HG02885 (cell line): ENCODE results near the gene DLGAP4.

Experiments used
- ATAC-seq: cut with Tn5 transposase; IDR thresholded peaks from one replicate; pipeline ENCODE4 v1.9.1; 2021; ENCODE audit warnings: mild to moderate bottlenecking; ENCODE audit not compliant: unreplicated experiment, poor library complexity

The DLGAP4 gene, protein sequence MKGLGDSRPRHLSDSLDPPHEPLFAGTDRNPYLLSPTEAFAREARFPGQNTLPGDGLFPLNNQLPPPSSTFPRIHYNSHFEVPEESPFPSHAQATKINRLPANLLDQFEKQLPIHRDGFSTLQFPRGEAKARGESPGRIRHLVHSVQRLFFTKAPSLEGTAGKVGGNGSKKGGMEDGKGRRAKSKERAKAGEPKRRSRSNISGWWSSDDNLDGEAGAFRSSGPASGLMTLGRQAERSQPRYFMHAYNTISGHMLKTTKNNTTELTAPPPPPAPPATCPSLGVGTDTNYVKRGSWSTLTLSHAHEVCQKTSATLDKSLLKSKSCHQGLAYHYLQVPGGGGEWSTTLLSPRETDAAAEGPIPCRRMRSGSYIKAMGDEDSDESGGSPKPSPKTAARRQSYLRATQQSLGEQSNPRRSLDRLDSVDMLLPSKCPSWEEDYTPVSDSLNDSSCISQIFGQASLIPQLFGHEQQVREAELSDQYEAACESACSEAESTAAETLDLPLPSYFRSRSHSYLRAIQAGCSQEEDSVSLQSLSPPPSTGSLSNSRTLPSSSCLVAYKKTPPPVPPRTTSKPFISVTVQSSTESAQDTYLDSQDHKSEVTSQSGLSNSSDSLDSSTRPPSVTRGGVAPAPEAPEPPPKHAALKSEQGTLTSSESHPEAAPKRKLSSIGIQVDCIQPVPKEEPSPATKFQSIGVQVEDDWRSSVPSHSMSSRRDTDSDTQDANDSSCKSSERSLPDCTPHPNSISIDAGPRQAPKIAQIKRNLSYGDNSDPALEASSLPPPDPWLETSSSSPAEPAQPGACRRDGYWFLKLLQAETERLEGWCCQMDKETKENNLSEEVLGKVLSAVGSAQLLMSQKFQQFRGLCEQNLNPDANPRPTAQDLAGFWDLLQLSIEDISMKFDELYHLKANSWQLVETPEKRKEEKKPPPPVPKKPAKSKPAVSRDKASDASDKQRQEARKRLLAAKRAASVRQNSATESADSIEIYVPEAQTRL

DNA sequence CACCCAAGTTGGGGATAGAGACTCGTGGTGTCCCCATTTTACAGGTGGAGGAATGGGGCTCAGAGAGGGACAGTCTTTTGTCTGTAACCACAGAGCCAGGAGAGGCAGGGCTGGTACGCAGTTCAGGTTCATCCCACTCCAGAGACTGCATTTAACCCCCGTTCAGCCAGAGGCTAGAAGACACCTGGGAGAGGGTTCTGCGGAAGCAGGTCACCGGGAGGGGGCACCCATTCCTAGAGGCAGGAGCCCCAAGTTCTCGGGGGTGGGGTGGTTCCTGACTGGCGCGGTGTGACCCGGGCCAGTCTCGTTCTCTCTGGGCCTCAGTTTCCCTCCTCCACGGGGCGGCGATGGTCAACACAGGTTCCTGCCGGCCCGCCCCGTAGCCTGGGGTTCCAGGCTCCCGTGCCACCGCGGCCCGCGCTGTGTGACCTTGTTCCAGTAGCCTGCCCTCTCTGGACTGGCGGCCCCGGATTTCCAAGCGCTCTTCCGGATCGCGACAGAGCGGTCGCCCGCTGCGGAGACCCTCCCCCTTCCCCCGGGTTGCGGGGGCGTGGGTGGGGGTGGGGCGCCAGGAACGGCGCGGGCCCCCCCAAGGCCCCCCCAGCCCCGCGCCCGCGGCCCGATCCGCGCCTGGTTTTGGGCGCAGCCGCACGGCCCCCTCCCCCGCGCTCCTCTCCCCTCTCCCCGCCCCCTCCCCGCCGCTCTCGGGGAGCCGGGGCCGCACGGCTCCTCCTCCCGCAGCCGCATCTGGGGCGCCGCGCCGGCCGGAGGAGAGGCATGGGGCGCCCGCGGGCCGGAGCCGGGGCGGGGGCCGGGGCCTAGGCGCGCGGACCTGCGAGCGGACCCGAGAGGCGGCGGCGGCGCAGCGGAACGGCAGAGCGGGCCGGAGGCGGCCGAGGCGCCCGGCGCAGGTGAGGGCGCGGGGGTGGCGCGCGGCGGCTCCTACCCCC lies at the start of gene DLGAP4:
DLGAP4 (plus strand) TSS at position 738 of the 950 bp plus-strand sequence. CDS start 125,379 bp downstream, outside the sequence.
- ATAC-seq: no peak

GRCh38 chr20:36259177-36260061 lies 46.7 kb upstream of the DLGAP4 start:
- no peak for ATAC-seq

GRCh38 chr20:36260316-36260715 lies 45.8 kb upstream of the DLGAP4 start:
- ATAC-seq: no peak

DNA sequence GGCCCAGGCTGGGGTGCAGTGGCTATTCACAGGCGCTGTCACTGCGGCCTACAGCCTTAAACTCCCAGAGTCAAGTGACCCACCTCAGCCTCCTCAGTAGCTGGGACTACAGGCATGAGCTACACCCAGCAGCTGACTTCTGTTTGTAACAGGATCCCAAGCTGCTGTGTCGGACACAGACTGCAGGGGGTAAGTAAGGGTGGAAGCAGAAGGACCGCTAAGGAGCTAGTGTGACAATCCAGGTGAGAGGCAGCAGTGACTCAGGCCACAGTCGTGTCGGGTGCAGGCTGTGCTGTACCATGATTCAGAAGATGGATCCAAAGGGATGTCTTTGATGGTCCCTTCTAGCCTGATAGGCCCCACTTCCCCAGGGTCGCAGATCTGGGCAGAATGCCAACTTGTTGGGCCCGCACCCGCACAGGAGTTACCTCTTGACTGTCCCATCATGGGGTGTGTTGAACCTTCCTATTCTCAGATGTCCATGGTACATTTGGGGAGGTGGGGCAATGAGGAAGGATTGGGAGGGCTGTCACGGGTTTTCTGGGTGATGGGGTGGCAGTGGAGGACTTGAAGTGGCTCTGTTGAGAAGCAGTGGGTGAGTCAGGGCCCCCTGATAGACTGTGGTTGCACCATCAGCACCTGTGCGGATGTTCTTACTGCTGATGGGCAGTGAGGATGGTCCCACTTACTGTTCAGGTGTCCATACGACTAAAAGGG lies 44.6 kb upstream of the DLGAP4 start:
- no peak for ATAC-seq

- no peak for ATAC-seq
These were observed 43.7 kb upstream of the DLGAP4 start for GRCh38 chr20:36262440-36262839.

- no peak for ATAC-seq
These were observed 41.5 kb upstream of the DLGAP4 start for GRCh38 chr20:36264426-36265246.

DNA sequence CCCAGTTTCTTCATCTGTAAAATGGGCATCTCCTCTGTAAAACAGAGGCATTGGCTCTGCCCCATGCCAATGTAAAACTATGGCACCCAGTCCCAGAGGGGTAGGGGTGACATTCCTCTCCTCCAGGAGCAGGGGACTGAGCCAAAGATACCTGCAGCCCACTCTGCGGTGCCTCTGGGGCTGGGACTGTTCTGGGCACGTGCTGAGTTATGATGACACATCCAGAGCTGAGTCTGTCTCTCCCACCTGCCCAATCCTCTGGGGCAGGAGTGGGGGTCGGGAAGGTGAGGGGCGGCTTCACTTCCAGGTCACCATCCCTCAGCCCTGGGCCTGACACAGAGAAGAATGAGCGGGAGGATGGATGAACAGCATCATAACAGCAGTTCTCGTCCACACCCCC lies 40.0 kb upstream of the DLGAP4 start:
- ATAC-seq: no peak

DNA sequence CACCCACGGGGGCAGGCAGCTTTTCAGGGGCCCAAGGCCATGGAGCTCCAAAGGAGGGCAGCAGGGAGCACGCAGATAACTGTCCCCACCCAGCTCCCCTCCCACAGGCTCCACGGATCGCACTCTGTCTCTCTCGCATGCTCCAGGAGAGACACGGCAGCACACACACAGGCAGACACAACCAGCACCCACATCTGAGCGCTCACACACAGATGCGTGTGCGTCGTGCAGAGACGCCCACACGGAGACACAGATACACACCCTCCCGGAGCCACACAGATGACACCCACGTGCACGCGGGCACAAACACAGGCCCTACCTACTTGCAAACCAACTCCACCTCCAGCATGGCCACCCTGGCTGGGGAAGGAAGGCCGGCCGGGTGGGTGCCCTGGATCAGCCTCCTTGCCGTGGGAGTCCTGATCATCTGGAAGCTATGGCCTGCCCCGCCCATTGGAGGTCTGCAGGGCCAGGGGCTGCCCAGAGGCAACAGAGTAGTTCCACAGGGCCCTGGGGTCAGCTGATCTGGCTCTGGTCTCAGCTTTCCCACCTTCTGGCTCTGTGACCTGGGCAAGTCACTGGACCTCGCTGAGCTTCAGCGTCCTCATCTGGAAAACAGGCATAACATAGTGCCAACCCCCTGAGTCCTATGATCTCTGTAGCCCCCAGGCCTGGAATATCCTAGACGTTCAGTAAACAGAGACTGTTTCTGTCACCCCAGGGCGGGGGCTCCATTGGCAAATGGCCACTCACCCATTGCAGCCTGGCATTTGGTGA lies 38.3 kb upstream of the DLGAP4 start:
- no peak for ATAC-seq

- ATAC-seq: no peak
These were observed 37.4 kb upstream of the DLGAP4 start for GRCh38 chr20:36268440-36269342.

DNA sequence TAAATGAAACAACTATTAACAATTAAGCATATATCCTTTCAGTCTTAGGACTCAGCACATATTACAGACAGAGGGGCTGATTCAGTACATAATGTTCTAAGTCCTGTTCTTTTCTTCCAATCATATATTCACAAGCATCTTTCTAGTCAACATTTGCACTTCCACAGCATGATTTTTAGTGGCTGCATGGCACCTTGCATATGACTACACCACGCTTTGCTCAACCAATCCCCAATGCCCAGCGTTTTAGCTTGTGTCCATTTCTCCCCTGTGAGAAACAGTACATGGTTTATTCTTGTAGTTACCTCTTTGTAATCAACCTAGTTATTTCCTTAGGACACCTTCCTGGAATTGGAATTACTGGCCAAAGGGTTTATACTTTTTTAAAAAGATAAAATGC lies 36.6 kb upstream of the DLGAP4 start:
- ATAC-seq: no peak

GRCh38 chr20:36270744-36271638 lies 35.1 kb upstream of the DLGAP4 start:
- ATAC-seq: no peak

GRCh38 chr20:36271639-36272546 lies 34.2 kb upstream of the DLGAP4 start:
- ATAC-seq: no peak

GRCh38 chr20:36272547-36273220 lies 33.5 kb upstream of the DLGAP4 start:
- no peak for ATAC-seq
